ENCODE measurements around the gene BOD1L1.

The BOD1L1 gene

GRCh38 chr4:13529128-13529919, 98.2 kb downstream of the BOD1L1 start:
- TF ChIP-seq CTCF (IDR thresholded peaks at IDR 0.05; ENCODE audit: low read length, missing control alignments) = no peak
- DNase-seq (ENCODE audit: low read depth) = no peak
- no peak overlapping the region for H3K4me3 ChIP-seq (replicated peaks; ENCODE audit: low read depth, low read length)

GRCh38 chr4:13528821-13529127, 98.8 kb downstream of the BOD1L1 start:
- no peak for DNase-seq (ENCODE audit: low read depth)
- H3K4me3 ChIP-seq (replicated peaks; ENCODE audit: low read depth, low read length) = no peak overlapping the region
- TF ChIP-seq CTCF (IDR thresholded peaks at IDR 0.05; ENCODE audit: low read length, missing control alignments) = no peak

- no peak for DNase-seq (ENCODE audit: low read depth)
- no peak overlapping the region for H3K4me3 ChIP-seq (replicated peaks; ENCODE audit: low read depth, low read length)
- no peak for TF ChIP-seq CTCF (IDR thresholded peaks at IDR 0.05; ENCODE audit: low read length, missing control alignments)
These were observed 99.3 kb downstream of the BOD1L1 start for GRCh38 chr4:13527981-13528820.

GRCh38 chr4:13527192-13527980, 100.1 kb downstream of the BOD1L1 start:
- no peak for DNase-seq (ENCODE audit: low read depth)
- no peak for TF ChIP-seq CTCF (IDR thresholded peaks at IDR 0.05; ENCODE audit: low read length, missing control alignments)
- no peak overlapping the region for H3K4me3 ChIP-seq (replicated peaks; ENCODE audit: low read depth, low read length)

GRCh38 chr4:13526658-13527057, 100.9 kb downstream of the BOD1L1 start:
- DNase-seq (ENCODE audit: low read depth) = no peak
- no peak overlapping the region for H3K4me3 ChIP-seq (replicated peaks; ENCODE audit: low read depth, low read length)
- TF ChIP-seq CTCF (IDR thresholded peaks at IDR 0.05; ENCODE audit: low read length, missing control alignments) = no peak

- no peak overlapping the region for H3K4me3 ChIP-seq (replicated peaks; ENCODE audit: low read depth, low read length)
- DNase-seq (ENCODE audit: low read depth) = no peak
- TF ChIP-seq CTCF (IDR thresholded peaks at IDR 0.05; ENCODE audit: low read length, missing control alignments) = no peak
These were observed 101.8 kb downstream of the BOD1L1 start for GRCh38 chr4:13525606-13526281.

Data from fibroblast of pulmonary artery (primary cell).